Activated gamma-delta T cell treated with Interleukin-2 at 50 U/mL for 16 hours (primary cell): ENCODE measurements around the gene MAP7.

ENCODE experiments used
- DNase-seq: peaks from one replicate; pipeline ENCODE4 v3.0.0-alpha.2; 2020

The MAP7 gene

GRCh38 chr6:136370988-136371728, 179.1 kb downstream of the MAP7 start:
- no peak for DNase-seq

DNA sequence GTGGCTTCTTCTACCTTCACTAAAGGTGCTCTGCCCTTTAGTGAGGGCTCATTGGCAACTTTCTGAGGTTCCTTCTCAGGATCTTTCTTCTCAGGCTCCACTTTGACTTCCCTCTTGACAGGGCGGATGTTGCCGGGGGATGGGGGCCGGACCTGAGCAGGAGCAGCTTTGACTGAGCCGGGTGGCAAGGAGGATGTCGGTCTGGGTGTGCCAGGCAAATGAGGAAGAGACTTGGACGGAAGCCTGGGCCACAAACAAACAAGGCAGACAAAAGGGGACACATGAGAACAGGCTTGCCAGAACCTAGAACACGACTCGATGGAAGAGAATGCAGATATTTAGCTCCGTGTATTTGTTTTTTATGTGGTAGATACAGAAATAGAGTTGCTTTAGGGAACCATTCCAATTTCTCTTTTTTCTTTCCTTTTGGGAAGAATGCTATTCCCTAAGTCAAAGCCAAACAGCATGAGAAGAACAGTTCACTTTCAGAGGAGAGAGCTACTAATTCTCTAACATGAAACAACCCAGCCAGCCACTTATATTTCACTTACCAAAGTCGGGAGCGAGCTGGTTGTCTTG, 184.4 kb downstream of the MAP7 start:
- peak; percentile 7 for DNase-seq

- no peak for DNase-seq
Measured at GRCh38 chr6:136362421-136363356, 187.5 kb downstream of the MAP7 start.

DNA sequence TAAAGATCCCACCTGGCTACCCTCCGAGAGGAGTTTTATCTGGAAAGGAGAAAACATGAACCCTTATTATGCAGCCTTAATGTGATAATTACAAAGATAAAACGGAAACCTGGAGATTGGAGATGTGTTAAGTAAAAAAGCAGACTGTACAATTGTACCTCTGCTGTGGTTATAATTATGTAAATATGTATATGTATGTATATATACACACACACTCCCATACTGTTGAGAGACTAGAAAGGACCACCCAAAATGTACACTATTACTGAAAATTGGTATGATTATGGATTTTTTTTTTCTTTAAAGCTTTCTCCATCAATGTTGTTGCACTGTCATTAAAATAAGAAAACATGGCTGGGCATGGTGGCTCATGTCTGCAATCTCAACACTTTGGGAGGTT, 188.4 kb downstream of the MAP7 start:
- DNase-seq = no peak

- DNase-seq = no peak
Measured at GRCh38 chr6:136360783-136361182, 189.4 kb downstream of the MAP7 start.

DNA sequence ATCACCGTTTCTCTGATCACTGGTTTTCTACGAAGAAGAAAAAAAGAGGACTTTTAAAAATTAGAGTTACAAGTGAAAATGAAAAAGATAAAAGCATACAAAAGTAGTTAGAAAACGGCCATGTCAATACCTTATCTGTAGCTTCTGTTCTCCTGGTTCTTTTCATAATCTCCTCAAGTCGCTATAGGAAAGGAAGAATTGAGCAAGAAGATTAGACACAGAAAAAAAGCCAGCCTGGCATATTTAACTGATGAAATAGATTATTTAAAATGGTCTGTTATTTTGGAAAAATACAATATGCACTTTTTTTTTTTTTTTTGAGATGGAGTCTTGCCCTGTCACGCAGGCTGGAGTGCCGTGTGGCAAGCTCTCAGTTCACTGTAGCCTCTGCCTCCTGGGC, 190.4 kb downstream of the MAP7 start:
- DNase-seq = no peak

- no peak for DNase-seq
Measured at GRCh38 chr6:136351518-136352110, 198.6 kb downstream of the MAP7 start.

- no peak for DNase-seq
Measured at GRCh38 chr6:136350914-136351313, 199.3 kb downstream of the MAP7 start.

DNA sequence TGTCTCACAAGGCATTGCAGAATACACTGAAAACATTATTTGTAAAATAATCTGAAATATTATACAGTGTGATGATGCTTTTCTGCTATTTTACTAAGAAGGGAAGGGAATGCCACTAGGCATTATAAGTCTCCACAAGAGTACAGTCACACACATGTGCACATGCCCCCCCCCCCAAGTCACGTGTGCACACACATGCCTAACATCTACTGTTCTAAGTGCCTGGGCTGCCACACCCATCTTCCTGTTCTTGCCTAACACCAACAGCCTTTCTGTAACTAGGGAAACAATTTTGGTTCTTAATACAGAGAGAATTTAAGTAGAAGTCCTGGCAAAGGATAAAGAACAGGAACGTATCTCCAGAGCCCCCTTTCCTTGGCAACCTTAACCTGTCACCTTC, 202.4 kb downstream of the MAP7 start:
- no peak for DNase-seq

- DNase-seq = no peak
Measured at GRCh38 chr6:136345145-136345544, 205.1 kb downstream of the MAP7 start.

- DNase-seq = no peak
Measured at GRCh38 chr6:136344420-136344819, 205.8 kb downstream of the MAP7 start.

- no peak for DNase-seq
Measured at GRCh38 chr6:136343700-136344099, 206.5 kb downstream of the MAP7 start.

- DNase-seq = no peak
Measured at GRCh38 chr6:136343275-136343674, 206.9 kb downstream of the MAP7 start.

GRCh38 chr6:136341967-136342366, 208.3 kb downstream of the MAP7 start:
- no peak for DNase-seq

- no peak for DNase-seq
Measured at GRCh38 chr6:136341367-136341766, 208.9 kb downstream of the MAP7 start.

- no peak for DNase-seq
Measured at GRCh38 chr6:136338486-136338885, 211.7 kb downstream of the MAP7 start.

DNA sequence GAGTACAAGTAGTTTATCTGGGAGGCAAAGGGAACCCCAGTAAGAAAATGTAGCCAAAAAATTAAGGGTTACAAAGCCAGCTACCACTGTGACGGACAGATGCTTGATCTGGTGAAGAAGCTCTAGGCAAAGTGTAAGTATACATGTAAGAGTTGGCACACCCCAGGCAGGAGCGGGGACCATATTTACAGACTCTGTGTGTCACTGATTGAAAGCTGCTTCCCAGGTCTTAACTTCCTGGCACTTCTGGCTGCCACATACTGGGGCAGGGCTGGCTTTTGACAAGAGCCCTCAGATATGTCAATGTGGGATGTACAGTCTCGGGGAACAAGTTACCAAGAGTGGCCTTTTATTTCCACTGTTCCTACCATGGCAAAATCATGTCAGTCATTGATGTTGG, 212.6 kb downstream of the MAP7 start:
- DNase-seq = no peak

DNA sequence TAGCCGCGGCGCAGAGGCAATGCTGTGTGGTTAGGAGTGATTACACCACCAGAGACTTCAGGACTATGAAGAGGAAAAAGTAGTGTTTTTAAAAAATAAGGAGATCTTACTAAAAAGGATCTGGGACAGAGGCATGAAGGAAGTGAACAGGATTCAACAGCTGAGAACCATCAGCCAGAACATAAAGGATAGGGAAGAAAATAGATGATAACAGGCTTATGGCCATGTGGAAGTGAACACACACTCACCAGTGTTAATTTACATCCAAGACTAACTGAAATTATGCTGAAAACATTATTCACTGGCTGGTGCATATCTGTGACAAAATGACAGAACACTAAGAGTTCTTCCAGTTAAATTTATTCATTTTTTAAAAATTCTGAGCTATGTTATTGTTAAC, 213.1 kb downstream of the MAP7 start:
- no peak for DNase-seq

- no peak for DNase-seq
Measured at GRCh38 chr6:136335736-136336363, 214.4 kb downstream of the MAP7 start.

DNA sequence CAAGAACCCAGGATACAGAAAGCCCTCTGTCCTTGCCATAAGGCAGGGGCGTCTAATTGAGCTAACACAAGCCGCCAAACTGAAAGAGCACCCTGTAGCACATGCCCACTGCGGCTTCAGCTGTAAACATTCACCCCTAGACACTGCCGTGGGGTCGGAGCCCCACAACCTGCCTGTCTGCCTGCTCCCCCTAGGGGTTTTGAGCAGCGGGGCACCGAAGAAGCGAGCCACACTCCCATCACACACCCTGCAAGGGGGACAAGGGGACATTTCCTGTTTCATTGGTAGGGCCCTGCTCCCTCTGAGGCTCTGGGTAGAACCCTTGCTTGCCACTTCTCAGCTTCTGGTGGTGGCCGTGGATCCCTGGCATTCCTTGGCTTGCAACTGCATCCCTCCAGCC, 215.4 kb downstream of the MAP7 start:
- DNase-seq = no peak

- no peak for DNase-seq
Measured at GRCh38 chr6:136334465-136334846, 215.8 kb downstream of the MAP7 start.

DNA sequence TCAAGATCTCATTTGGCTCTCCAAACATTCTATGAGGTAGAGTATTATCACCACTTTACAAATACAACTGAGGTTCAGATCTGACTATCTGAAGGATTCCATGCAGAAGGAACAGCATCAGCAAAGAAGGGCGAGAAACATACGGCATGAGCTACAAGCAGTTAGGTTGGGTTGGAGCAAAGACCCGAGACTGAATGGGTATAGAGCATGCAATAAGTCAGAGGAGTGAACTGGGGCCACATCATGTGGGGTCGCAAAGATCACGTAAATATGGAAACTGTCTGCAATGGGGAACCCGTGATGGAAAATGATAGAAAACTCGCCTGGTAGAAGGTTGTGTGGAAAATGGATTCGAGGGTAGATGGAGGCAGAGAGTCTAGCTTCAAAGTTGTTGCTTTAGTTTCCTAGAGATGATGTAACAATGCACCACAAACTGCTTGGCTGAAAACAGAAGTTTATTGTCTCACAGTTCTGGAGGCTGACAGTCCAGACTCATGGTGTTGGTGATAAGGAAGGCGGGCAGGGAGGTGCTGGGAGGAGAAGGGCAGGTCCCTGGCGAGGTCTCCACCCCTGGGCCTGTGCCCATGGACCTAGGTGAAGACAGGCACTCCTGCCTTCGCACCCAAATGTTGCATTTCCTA, 216.3 kb downstream of the MAP7 start:
- DNase-seq = no peak
